KMS-11 (cell line): ENCODE data around the gene CALML6.

Experiments
- H2AFZ ChIP-seq: fragments of 200-600 bp; sonication (generic); 2 replicates; pipeline ENCODE4 v1.6.1; 2016; ENCODE audit warnings: antibody characterized with exemption, mixed run types, low read depth
- H3K27ac ChIP-seq: fragments of 200-600 bp; sonication (generic); 2 replicates; pipeline ENCODE4 v1.6.1; 2016; ENCODE audit warnings: mild to moderate bottlenecking, mixed run types
- H3K27me3 ChIP-seq: fragments of 200-600 bp; sonication (generic); 2 replicates; pipeline ENCODE4 v1.6.1; 2017; ENCODE audit warnings: mild to moderate bottlenecking, low read depth, mixed run types, moderate library complexity; ENCODE audit not compliant: insufficient read depth
- H3K36me3 ChIP-seq: fragments of 200-600 bp; sonication (generic); 2 replicates; pipeline ENCODE4 v1.6.1; 2017; ENCODE audit warnings: mild to moderate bottlenecking, mixed run types; ENCODE audit not compliant: insufficient read depth
- H3K4me1 ChIP-seq: fragments of 200-600 bp; sonication (generic); 2 replicates; pipeline ENCODE4 v1.6.1; 2016; ENCODE audit warnings: mild to moderate bottlenecking, low read depth, mixed run types; ENCODE audit not compliant: poor library complexity, severe bottlenecking
- H3K4me2 ChIP-seq: fragments of 200-600 bp; sonication (generic); 2 replicates; pipeline ENCODE4 v1.7.0; 2016; ENCODE audit warnings: mild to moderate bottlenecking, mixed run types
- H3K4me3 ChIP-seq: fragments of 200-600 bp; sonication (generic); IDR thresholded peaks from 2 replicates; pipeline ENCODE4 v1.6.1; 2017; ENCODE audit warnings: low read depth, low read length, mixed read lengths; ENCODE audit not compliant: insufficient read depth
- H3K79me2 ChIP-seq: fragments of 200-600 bp; sonication (generic); 2 replicates; pipeline ENCODE4 v1.6.1; 2016; ENCODE audit warnings: low read depth, mixed run types; ENCODE audit not compliant: insufficient read depth
- H3K9ac ChIP-seq: fragments of 200-600 bp; sonication (generic); 2 replicates; pipeline ENCODE4 v1.6.1; 2016; ENCODE audit warnings: mild to moderate bottlenecking, mixed run types
- H4K20me1 ChIP-seq: fragments of 200-600 bp; sonication (generic); 2 replicates; pipeline ENCODE4 v1.6.1; 2016; ENCODE audit warnings: mild to moderate bottlenecking, mixed run types; ENCODE audit not compliant: insufficient read depth
- TF ChIP-seq, protein P1 (sequence below): fragments of 200-600 bp; sonication (generic); conservative IDR thresholded peaks from 2 replicates; pipeline ENCODE4 v1.6.1; 2017; ENCODE audit warnings: low read depth, mild to moderate bottlenecking, antibody characterized with exemption, low read length, moderate library complexity, mixed read lengths

CALML6 gene

DNA sequence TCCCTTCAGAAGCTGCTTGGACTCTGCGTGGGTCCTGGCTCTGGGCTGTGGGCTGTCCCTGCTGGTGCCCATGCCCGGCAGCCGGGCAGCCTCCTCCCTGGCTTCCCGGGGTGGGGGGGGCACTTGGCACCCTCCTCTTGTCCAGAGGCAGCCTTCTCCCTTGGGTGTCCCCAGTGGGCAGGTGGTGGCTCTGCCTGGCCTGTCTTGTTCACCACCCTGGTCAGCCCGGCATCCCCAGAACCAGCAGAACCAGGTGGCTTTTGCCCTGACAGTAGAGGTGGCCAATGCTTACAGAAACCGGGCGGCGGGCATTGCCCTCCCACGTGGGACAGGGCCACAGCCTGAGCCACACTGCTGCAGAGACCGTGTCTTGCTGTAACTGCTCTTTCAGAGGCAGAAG is 50.5 kb downstream of the CALML6 start:
- TF ChIP-seq, protein P1, sequence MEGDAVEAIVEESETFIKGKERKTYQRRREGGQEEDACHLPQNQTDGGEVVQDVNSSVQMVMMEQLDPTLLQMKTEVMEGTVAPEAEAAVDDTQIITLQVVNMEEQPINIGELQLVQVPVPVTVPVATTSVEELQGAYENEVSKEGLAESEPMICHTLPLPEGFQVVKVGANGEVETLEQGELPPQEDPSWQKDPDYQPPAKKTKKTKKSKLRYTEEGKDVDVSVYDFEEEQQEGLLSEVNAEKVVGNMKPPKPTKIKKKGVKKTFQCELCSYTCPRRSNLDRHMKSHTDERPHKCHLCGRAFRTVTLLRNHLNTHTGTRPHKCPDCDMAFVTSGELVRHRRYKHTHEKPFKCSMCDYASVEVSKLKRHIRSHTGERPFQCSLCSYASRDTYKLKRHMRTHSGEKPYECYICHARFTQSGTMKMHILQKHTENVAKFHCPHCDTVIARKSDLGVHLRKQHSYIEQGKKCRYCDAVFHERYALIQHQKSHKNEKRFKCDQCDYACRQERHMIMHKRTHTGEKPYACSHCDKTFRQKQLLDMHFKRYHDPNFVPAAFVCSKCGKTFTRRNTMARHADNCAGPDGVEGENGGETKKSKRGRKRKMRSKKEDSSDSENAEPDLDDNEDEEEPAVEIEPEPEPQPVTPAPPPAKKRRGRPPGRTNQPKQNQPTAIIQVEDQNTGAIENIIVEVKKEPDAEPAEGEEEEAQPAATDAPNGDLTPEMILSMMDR, result no peak
- H3K9ac ChIP-seq, result no peak overlapping the region
- no peak overlapping the region for H3K27ac ChIP-seq
- H3K4me3 ChIP-seq, result no peak overlapping the region
- H3K36me3 ChIP-seq, result no peaks in the 10 kb centered on the region
- no peak overlapping the region for H3K4me2 ChIP-seq
- no peaks in the 10 kb centered on the region for H4K20me1 ChIP-seq
- H3K79me2 ChIP-seq, result no peaks in the 10 kb centered on the region
- peaks cover 77% of the 10 kb centered on the region for H3K27me3 ChIP-seq
- no peaks in the 10 kb centered on the region for H3K4me1 ChIP-seq
- H2AFZ ChIP-seq, result no peak overlapping the region

DNA sequence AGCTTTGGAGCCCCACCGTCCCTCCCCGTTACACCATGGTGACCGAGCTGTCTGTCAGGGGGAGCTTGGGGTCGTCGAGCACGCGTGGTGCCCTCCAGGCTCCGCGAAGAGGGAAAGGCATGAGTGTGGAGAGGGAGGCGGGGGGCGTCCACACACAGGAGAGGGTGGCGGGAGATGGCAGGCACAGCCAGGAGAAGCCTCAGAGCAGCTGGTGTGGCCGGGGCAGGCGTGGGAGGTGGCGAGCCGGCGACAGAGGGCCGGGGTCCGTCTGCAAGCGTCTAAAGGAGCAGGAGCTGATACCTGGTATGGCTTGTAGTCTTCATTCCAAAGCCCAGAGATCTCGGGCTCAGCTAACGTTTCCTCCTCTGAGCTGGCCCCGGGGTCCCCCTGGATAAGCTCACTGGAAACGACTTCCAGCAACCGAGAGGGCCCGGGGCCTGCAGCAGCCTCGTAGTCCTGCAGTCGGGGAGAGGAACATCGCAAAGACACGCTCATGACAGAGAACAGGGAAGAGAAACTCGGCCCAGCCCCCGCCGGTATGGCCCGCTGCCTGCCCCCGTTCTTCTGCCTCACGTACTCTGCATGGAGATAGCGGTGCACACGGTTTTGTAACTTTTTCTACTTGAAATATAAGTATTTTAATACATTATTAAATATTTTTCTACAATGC is 51.1 kb downstream of the CALML6 start:
- Histone ChIP-seq H3K79me2 (no peaks in the 10 kb centered on the region), H3K4me3 (no peak overlapping the region), H3K27ac (no peak overlapping the region), H3K4me1 (no peaks in the 10 kb centered on the region), H3K36me3 (no peaks in the 10 kb centered on the region), H3K9ac (no peak overlapping the region), H2AFZ (no peak overlapping the region), H3K4me2 (no peak overlapping the region), H4K20me1 (no peaks in the 10 kb centered on the region), H3K27me3 (peaks cover 70% of the 10 kb centered on the region)
- TF ChIP-seq, protein P1, result no peak
